IMR-90 (cell line): Measurements from ENCODE around the gene GFM1. TPM values are rescaled to one million over a fixed set of nuclear protein-coding genes. Genes with fewer than 3 reads are reported as not detected.

Source experiments
- ATAC-seq: fragments of 200-7000 bp; cut with Tn5 transposase; 2 replicates; pipeline ENCODE4 v1.9.1; 2020; ENCODE audit warnings: low read depth, mild to moderate bottlenecking, moderate library complexity
- BruUV-seq: library from RNA; stranded (reverse); fragments of 400-500 nt; replicated peaks from 2 replicates; lab custom pipeline; 2021; lab: Mats Ljungman, UMichigan
- CTCF ChIA-PET: fragments of 300-600 bp; formaldehyde crosslinking; extraction: SDS; loops from one replicate; lab custom pipeline; 2021; ENCODE audit warnings: antibody characterized with exemption; lab: Yijun Ruan, JAX
- POLR2A ChIA-PET: fragments of 300-600 bp; sonication (Branson Sonifier 250); formaldehyde crosslinking; loops from one replicate; lab custom pipeline; 2022; ENCODE audit warnings: antibody characterized with exemption; ENCODE audit not compliant: unreplicated experiment; lab: Charles Lee
- DNase-seq: peaks from one replicate; pipeline ENCODE4 v3.0.0; 2013
- H2AFZ ChIP-seq: replicated peaks from 2 replicates; pipeline ENCODE3; 2013; ENCODE audit warnings: low read length, mild to moderate bottlenecking; ENCODE audit not compliant: poor library complexity
- H2AK5ac ChIP-seq: 2 replicates; pipeline ENCODE4 v1.6.1; 2013; ENCODE audit warnings: low read depth, low read length, inconsistent platforms
- H2AK9ac ChIP-seq: replicated peaks from 2 replicates; pipeline ENCODE3; 2013; ENCODE audit warnings: mild to moderate bottlenecking, low read depth, low read length, moderate library complexity; ENCODE audit not compliant: poor library complexity
- H2BK120ac ChIP-seq: 2 replicates; pipeline ENCODE4 v1.6.1; 2013; ENCODE audit warnings: low read depth, low read length, inconsistent platforms
- H2BK15ac ChIP-seq: 3 replicates; pipeline ENCODE4 v1.6.1; 2013; ENCODE audit warnings: low read depth, low read length, inconsistent platforms
- H2BK20ac ChIP-seq: 2 replicates; pipeline ENCODE4 v1.6.1; 2013; ENCODE audit warnings: low read depth, mild to moderate bottlenecking, inconsistent platforms, low read length, moderate library complexity
- H2BK5ac ChIP-seq: 2 replicates; pipeline ENCODE4 v1.6.1; 2013; ENCODE audit warnings: mild to moderate bottlenecking, low read depth, low read length, inconsistent platforms; ENCODE audit not compliant: poor library complexity, severe bottlenecking
- H3K14ac ChIP-seq: replicated peaks from 2 replicates; pipeline ENCODE4 v1.6.1; 2013; ENCODE audit warnings: low read depth, low read length, inconsistent platforms
- H3K18ac ChIP-seq: 2 replicates; pipeline ENCODE4 v1.6.1; 2013; ENCODE audit warnings: low read depth, low read length, control low read depth
- H3K23ac ChIP-seq: 2 replicates; pipeline ENCODE4 v1.6.1; 2013; ENCODE audit warnings: low read depth, low read length, inconsistent platforms
- H3K27ac ChIP-seq: 2 replicates; pipeline ENCODE4 v1.5.1; 2013; ENCODE audit warnings: mild to moderate bottlenecking, control low read depth, low read length; ENCODE audit not compliant: insufficient read depth
- H3K27me3 ChIP-seq: 2 replicates; pipeline ENCODE4 v1.6.1; 2013; ENCODE audit warnings: low read length; ENCODE audit not compliant: control insufficient read depth, insufficient read depth
- H3K36me3 ChIP-seq: 2 replicates; pipeline ENCODE4 v1.6.1; 2013; ENCODE audit warnings: low read length, mixed read lengths; ENCODE audit not compliant: control insufficient read depth, insufficient read depth
- H3K4ac ChIP-seq: 2 replicates; pipeline ENCODE4 v1.6.1; 2013; ENCODE audit warnings: low read depth, low read length, inconsistent platforms
- H3K4me1 ChIP-seq: 2 replicates; pipeline ENCODE4 v1.6.1; 2013; ENCODE audit warnings: low read length, mixed read lengths; ENCODE audit not compliant: control insufficient read depth, insufficient read depth
- H3K4me2 ChIP-seq: 2 replicates; pipeline ENCODE4 v1.6.1; 2013; ENCODE audit warnings: low read depth, mild to moderate bottlenecking, control low read depth, low read length, moderate library complexity
- H3K4me3 ChIP-seq: 2 replicates; pipeline ENCODE4 v1.5.1; 2013; ENCODE audit warnings: low read depth, mild to moderate bottlenecking, control low read depth, low read length, moderate library complexity; ENCODE audit not compliant: insufficient read depth
- H3K56ac ChIP-seq: 2 replicates; pipeline ENCODE4 v1.6.1; 2013; ENCODE audit warnings: low read length, inconsistent platforms; ENCODE audit not compliant: insufficient read depth; ENCODE audit errors: extremely low read depth
- H3K79me1 ChIP-seq, 2 experiments: 2 replicates each; pipeline ENCODE4 v1.6.1; 2013; ENCODE audit warnings: low read length in 2 of 2, inconsistent platforms in 1 of 2, low read depth in 1 of 2
- H3K9ac ChIP-seq: 2 replicates; pipeline ENCODE4 v1.6.1; 2013; ENCODE audit warnings: low read depth, low read length, control low read depth
- H3K9me1 ChIP-seq: 2 replicates; pipeline ENCODE4 v1.6.1; 2013; ENCODE audit warnings: low read length, inconsistent platforms; ENCODE audit not compliant: insufficient read depth
- H3K9me3 ChIP-seq: 2 replicates; pipeline ENCODE4 v1.6.1; 2013; ENCODE audit warnings: low read length; ENCODE audit not compliant: control insufficient read depth, insufficient read depth
- H4K20me1 ChIP-seq: 2 replicates; pipeline ENCODE4 v1.6.1; 2013; ENCODE audit warnings: low read length, inconsistent platforms; ENCODE audit not compliant: insufficient read depth
- H4K5ac ChIP-seq: 2 replicates; pipeline ENCODE4 v1.6.1; 2013; ENCODE audit warnings: mild to moderate bottlenecking, low read depth, low read length, control low read depth
- H4K8ac ChIP-seq, 2 experiments: 2 replicates each; pipeline ENCODE4 v1.6.1; 2013; ENCODE audit warnings: low read depth in 2 of 2, low read length in 2 of 2, control low read depth in 1 of 2, inconsistent platforms in 1 of 2
- H4K91ac ChIP-seq: 2 replicates; pipeline ENCODE4 v1.6.1; 2013; ENCODE audit warnings: low read depth, low read length, inconsistent platforms; ENCODE audit not compliant: insufficient read depth
- BHLHE40 ChIP-seq: fragments of 150-350 bp; IDR thresholded peaks from 2 replicates; pipeline ENCODE4 v1.6.1; 2016; ENCODE audit warnings: mild to moderate bottlenecking, low read depth, low read length
- CEBPB ChIP-seq: IDR thresholded peaks from 2 replicates; pipeline ENCODE4 v1.6.1; 2012; ENCODE audit warnings: low read depth, low read length, improper control_type of control experiment
- CHD1 ChIP-seq: IDR thresholded peaks from 2 replicates; pipeline ENCODE4 v1.6.1; 2012; ENCODE audit warnings: low read depth, low read length, improper control_type of control experiment
- CTCF ChIP-seq: conservative IDR thresholded peaks from 2 replicates; pipeline ENCODE4 v1.5.1; 2012; ENCODE audit warnings: mild to moderate bottlenecking, low read depth, low read length, improper control_type of control experiment
- ELK1 ChIP-seq: fragments of 150-350 bp; IDR thresholded peaks from 2 replicates; pipeline ENCODE4 v1.6.1; 2016; ENCODE audit warnings: low read depth, mild to moderate bottlenecking, low read length, moderate library complexity, borderline replicate concordance
- FOS ChIP-seq: fragments of 150-350 bp; IDR thresholded peaks from 2 replicates; pipeline ENCODE4 v1.6.1; 2016; ENCODE audit warnings: low read depth, low read length
- MAFK ChIP-seq: IDR thresholded peaks from 2 replicates; pipeline ENCODE4 v1.6.1; 2012; ENCODE audit warnings: low read depth, low read length, improper control_type of control experiment
- MAZ ChIP-seq: IDR thresholded peaks from 2 replicates; pipeline ENCODE4 v1.6.1; 2012; ENCODE audit warnings: low read depth, mild to moderate bottlenecking, low read length, improper control_type of control experiment, moderate library complexity, borderline replicate concordance
- MXI1 ChIP-seq: IDR thresholded peaks from 2 replicates; pipeline ENCODE4 v1.6.1; 2012; ENCODE audit warnings: low read depth, mild to moderate bottlenecking, low read length, moderate library complexity, borderline replicate concordance
- NFE2L2 ChIP-seq: fragments of 150-350 bp; IDR thresholded peaks from 2 replicates; pipeline ENCODE4 v1.6.1; 2016; ENCODE audit warnings: low read depth, mild to moderate bottlenecking, low read length
- POLR2A ChIP-seq: IDR thresholded peaks from 2 replicates; pipeline ENCODE4 v1.6.1; 2012; ENCODE audit warnings: mild to moderate bottlenecking, low read depth, low read length
- RAD21 ChIP-seq: IDR thresholded peaks from 2 replicates; pipeline ENCODE4 v1.6.1; 2012; ENCODE audit warnings: low read length, improper control_type of control experiment
- RCOR1 ChIP-seq: IDR thresholded peaks from 2 replicates; pipeline ENCODE4 v1.6.1; 2012; ENCODE audit warnings: mild to moderate bottlenecking, low read length, improper control_type of control experiment; ENCODE audit not compliant: insufficient replicate concordance
- RFX5 ChIP-seq: IDR thresholded peaks from 2 replicates; pipeline ENCODE4 v1.8.0; 2012; ENCODE audit warnings: low read depth, mild to moderate bottlenecking, low read length, moderate library complexity
- SMC3 ChIP-seq: fragments of 150-350 bp; IDR thresholded peaks from 2 replicates; pipeline ENCODE4 v1.6.1; 2016; ENCODE audit warnings: low read depth, mild to moderate bottlenecking, antibody characterized with exemption, low read length, moderate library complexity
- USF2 ChIP-seq: fragments of 150-350 bp; IDR thresholded peaks from 2 replicates; pipeline ENCODE4 v1.6.1; 2017; ENCODE audit warnings: mild to moderate bottlenecking, antibody characterized with exemption, low read length, low read depth
- WGBS, 2 experiments: methylation state at CpG; one replicate each; pipeline versions ENCODE4 v1.1.5 to v1.1.7; 2013; ENCODE audit warnings: missing lambda C conversion rate in 2 of 2; ENCODE audit not compliant: insufficient read length in 1 of 2; ENCODE audit errors: extremely low coverage in 2 of 2; 5-methylcytosine and 5-hydroxymethylcytosine counted together
- dilution Hi-C: fragments of 300-500 bp; cut with HindIII; formaldehyde crosslinking; loops from one replicate; pipeline ENCODE4 v1.14.3; 2018; ENCODE audit warnings: low sequenced_read_pairs; ENCODE audit not compliant: unreplicated experiment
- in situ Hi-C: fragments of 300-500 bp; cut with MboI; formaldehyde crosslinking; loops from 3 replicates; pipeline ENCODE4 v1.14.3; 2019; ENCODE audit warnings: low sequenced_read_pairs, inconsistent platforms, mixed read lengths
- intact Hi-C: fragments of 100-400 bp; cut with micrococcal nuclease; formaldehyde crosslinking; loops from 2 replicates; pipeline ENCODE4 v1.10.0; 2022
- polyA plus RNA-seq, 3 experiments: library from polyadenylated mRNA; depleted of rRNA; stranded (reverse); fragments of >200 nt; gene quantifications; 2 replicates each; pipeline ENCODE4 v1.2.3, GENCODE V29; 2012; ENCODE audit warnings: low replicate concordance in 1 of 3
- total RNA-seq: library from RNA; depleted of rRNA; stranded (reverse); fragments of >200 nt; gene quantifications from 2 replicates; pipeline ENCODE4 v1.2.3, GENCODE V29; 2012

The GFM1 gene
- total and polyA plus RNA-seq, 2 of the 4 experiments (the other 2 are of a cell fraction), result 12.4 to 36.0 TPM

DNA sequence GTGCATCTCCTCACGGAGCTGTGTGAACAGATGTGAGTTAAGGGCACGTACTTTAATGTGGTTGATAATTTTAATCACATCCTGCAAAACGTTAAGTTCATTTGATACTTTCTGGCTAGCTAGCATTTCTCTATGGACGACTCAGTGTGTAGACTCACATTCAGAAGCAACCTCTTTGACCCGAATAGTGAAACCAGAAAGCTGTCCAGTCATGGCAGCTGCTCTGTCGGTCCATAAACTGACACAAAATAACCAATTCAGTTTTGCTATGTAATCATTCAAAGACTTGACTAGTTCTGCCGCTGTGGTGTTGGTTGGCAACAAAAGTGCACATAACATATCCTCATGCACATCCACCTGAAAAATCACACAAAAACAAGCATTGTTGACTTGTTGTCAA is 3.7 kb upstream of the GFM1 start:
- Histone ChIP-seq H2BK5ac (no peak overlapping the region), H3K9me3 (no peaks in the 10 kb centered on the region), H3K4me1 (no peaks in the 10 kb centered on the region), H3K27me3 (no peaks in the 10 kb centered on the region), H3K27ac (no peak overlapping the region), H3K18ac (no peak overlapping the region), H2AK9ac (no peak overlapping the region), H3K4me2 (no peak overlapping the region), H4K20me1 (no peaks in the 10 kb centered on the region), H2AFZ (no peak overlapping the region), H4K5ac (no peak overlapping the region), H3K9ac (no peak overlapping the region), H3K23ac (no peak overlapping the region), H3K4me3 (no peak overlapping the region), H3K79me1 (peaks cover 0 to 10% of the 10 kb centered on the region in 2 experiments; a peak in 3 of 4 replicates), H2BK15ac (no peak overlapping the region), H3K36me3 (no peaks in the 10 kb centered on the region), H3K56ac (no peak overlapping the region), H2BK20ac (no peak overlapping the region), H4K8ac (no peak overlapping the region), H4K91ac (no peak overlapping the region), H2BK120ac (no peak overlapping the region), H3K4ac (no peak overlapping the region), H3K9me1 (no peaks in the 10 kb centered on the region), H3K14ac (no peak overlapping the region), H2AK5ac (no peak overlapping the region)
- CTCF ChIA-PET, result no interaction called here
- ATAC-seq (no peak), DNase-seq (no peak)
- no peak for TF ChIP-seq USF2
- no peak for TF ChIP-seq SMC3
- no peak for TF ChIP-seq CEBPB
- no peak for TF ChIP-seq BHLHE40
- no peak for TF ChIP-seq RCOR1
- TF ChIP-seq NFE2L2, result no peak
- TF ChIP-seq MXI1, result no peak
- no peak for TF ChIP-seq RAD21
- TF ChIP-seq ELK1, result no peak
- no peak for TF ChIP-seq CHD1
- no peak for TF ChIP-seq POLR2A
- TF ChIP-seq RFX5, result no peak
- no peak for TF ChIP-seq MAZ
- TF ChIP-seq FOS, result no peak
- TF ChIP-seq CTCF, result no peak
- no peak for TF ChIP-seq MAFK
- BruUV-seq, result no TSS peak
- intact Hi-C loops (loop anchor here (5.0 to 10.0 kb wide), 4 partner anchors 68 to 1023 kb away; partner anchors contain the start of genes MLF1 and SHOX2), in situ Hi-C loops (loop anchor here (25.0 kb wide), 1 partner anchor 622 kb away; no protein-coding TSS in a partner anchor), dilution Hi-C loops (no loop called here)
- POLR2A ChIA-PET, result no interaction called here
- 57% methylated on average over 2 of the region's 7 CpGs; no CpG with 5 or more reads in 1 of the 2 experiments for WGBS, 2 experiments
